ENCODE data around the gene TRDN.
A peak's percentile ranks its signal among the peaks of the same experiment; 100 is the strongest.

TRDN gene

DNA sequence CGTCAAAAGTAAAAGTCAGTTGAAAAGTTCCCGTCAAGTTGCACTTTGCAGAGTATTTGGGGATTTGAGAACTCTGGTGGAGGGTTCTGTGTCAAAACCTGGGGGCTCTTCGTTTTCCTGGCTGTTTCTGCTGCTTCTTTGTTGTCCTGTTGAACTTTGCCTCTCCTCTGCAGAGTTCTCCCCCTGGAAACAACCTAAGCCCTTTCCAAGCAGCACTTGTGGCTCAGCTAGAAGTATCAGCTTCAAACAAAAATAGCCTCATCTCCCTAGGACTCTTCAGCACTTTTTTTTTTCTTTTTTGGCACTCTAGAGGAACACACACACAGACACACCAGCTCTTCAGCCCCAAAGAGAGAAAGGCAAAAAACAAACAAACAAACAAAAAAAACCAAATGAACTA is at the start of gene TRDN:
TRDN (minus strand) TSS at position 169 of the 400 bp plus-strand sequence. CDS start 175 bp downstream, outside the sequence.
- no peak for TF ChIP-seq CTCF (IDR thresholded peaks at IDR 0.05; ENCODE audit: low read depth, low read length)
- peak within 1 kb of the TSS in 1 of 2 donors; percentile 13 for H3K4me3 ChIP-seq (replicated peaks in 1 of 2; ENCODE audit: low read depth in 2 of 2, low read length in 2 of 2)
- DNase-seq (ENCODE audit: low read depth in 2 of 2) = no peak

- no peak for TF ChIP-seq CTCF (IDR thresholded peaks at IDR 0.05; ENCODE audit: low read depth, low read length)
- H3K4me3 ChIP-seq (replicated peaks in 1 of 2; ENCODE audit: low read depth in 2 of 2, low read length in 2 of 2) = no peak overlapping the region
- DNase-seq (ENCODE audit: low read depth in 2 of 2) = no peak
Measured at GRCh38 chr6:123681957-123682462, 45.3 kb upstream of the TRDN start.

GRCh38 chr6:123677897-123678296 is 41.1 kb upstream of the TRDN start:
- no peak for DNase-seq (ENCODE audit: low read depth in 2 of 2)
- no peak overlapping the region for H3K4me3 ChIP-seq (replicated peaks in 1 of 2; ENCODE audit: low read depth in 2 of 2, low read length in 2 of 2)
- TF ChIP-seq CTCF (IDR thresholded peaks at IDR 0.05; ENCODE audit: low read depth, low read length) = no peak

GRCh38 chr6:123676793-123677192 is 40.0 kb upstream of the TRDN start:
- no peak for DNase-seq (ENCODE audit: low read depth in 2 of 2)
- no peak for TF ChIP-seq CTCF (IDR thresholded peaks at IDR 0.05; ENCODE audit: low read depth, low read length)
- H3K4me3 ChIP-seq (replicated peaks in 1 of 2; ENCODE audit: low read depth in 2 of 2, low read length in 2 of 2) = no peak overlapping the region

- DNase-seq (ENCODE audit: low read depth in 2 of 2) = no peak
- H3K4me3 ChIP-seq (replicated peaks in 1 of 2; ENCODE audit: low read depth in 2 of 2, low read length in 2 of 2) = no peak overlapping the region
- TF ChIP-seq CTCF (IDR thresholded peaks at IDR 0.05; ENCODE audit: low read depth, low read length) = no peak
Measured at GRCh38 chr6:123668965-123669591, 32.3 kb upstream of the TRDN start.

GRCh38 chr6:123668063-123668462 is 31.3 kb upstream of the TRDN start:
- DNase-seq (ENCODE audit: low read depth in 2 of 2) = no peak
- H3K4me3 ChIP-seq (replicated peaks in 1 of 2; ENCODE audit: low read depth in 2 of 2, low read length in 2 of 2) = no peak overlapping the region

More at GRCh38 chr6:123668063-123668462, 31.3 kb upstream of the TRDN start:
- no peak for TF ChIP-seq CTCF (IDR thresholded peaks at IDR 0.05; ENCODE audit: low read depth, low read length)

Data from cardiac fibroblast (primary cell).